ENCODE measurements around the gene GOLGA8K.
"Not testable (repeated sequence)": the region's sequence is repeated elsewhere in the genome, so short reads cannot be mapped to it uniquely, and the experiment has no call there.

Gene GOLGA8K, protein sequence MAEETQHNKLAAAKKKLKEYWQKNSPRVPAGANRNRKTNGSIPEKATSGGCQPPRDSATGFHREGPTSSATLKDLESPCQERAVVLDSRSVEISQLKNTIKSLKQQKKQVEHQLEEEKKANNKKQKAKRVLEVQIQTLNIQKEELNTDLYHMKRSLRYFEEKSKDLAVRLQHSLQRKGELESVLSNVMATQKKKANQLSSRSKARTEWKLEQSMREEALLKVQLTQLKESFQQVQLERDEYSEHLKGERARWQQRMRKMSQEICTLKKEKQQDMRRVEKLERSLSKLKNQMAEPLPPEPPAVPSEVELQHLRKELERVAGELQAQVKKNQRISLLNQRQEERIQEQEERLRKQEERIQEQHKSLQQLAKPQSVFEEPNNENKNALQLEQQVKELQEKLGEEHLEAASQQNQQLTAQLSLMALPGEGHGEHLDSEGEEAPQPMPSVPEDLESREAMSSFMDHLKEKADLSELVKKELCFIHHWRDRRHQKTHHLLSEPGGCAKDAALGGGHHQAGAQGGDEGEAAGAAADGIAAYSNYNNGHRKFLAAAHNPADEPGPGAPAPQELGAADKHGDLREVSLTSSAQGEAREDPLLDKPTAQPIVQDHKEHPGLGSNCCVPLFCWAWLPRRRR

DNA sequence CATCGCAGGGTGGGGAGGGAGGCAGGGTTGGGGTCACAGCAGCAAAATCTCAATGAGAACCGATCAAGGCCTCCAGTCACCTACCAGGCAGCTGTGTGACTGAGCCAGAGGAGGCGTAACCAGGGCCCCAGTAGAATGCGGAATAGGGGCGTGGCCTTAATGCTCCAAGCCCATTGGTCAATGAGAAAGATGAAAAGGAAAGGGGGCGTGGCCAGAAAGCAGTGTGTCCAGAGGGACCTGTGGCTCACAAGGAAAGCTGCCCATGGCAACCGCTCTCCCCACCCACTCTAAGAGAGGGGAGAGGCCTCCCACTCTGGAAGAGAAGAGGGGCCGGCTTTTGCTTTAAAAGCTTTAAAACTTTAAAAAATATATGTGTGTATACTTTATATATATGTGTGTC is at the start of gene GOLGA8K:
TSS of gene GOLGA8K (minus strand) at position 101 of the 400 bp plus-strand sequence. CDS start at position 3, 98 bp downstream.
- not testable (repeated sequence) for DNase-seq

DNA sequence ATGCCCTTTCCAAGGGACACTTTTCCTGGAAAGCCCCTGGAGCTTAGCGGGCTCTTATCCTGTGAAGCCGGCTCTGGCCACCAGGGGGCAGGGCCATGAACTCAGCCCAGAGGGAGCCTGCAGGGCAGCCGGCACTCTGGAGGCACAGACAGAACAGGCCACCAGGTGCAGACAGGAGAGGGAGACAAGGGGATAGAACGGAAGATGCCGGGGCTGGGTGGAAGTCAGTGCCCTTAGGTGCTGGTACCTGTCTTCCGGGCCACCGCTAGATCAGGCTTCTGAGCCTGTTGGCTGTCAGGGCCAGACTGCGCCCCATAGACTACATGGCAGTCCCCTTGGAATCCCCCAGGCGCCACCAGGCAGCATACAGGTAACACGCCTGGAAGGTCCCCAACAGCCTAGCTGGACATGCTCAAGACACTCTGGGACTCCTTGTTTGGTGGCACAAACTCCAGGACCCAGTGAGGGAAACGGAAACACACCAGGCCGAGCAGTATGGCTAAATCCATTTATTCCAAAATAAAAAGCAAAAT is 37.4 kb upstream of the GOLGA8K start:
- DNase-seq: not testable (repeated sequence)

DNA sequence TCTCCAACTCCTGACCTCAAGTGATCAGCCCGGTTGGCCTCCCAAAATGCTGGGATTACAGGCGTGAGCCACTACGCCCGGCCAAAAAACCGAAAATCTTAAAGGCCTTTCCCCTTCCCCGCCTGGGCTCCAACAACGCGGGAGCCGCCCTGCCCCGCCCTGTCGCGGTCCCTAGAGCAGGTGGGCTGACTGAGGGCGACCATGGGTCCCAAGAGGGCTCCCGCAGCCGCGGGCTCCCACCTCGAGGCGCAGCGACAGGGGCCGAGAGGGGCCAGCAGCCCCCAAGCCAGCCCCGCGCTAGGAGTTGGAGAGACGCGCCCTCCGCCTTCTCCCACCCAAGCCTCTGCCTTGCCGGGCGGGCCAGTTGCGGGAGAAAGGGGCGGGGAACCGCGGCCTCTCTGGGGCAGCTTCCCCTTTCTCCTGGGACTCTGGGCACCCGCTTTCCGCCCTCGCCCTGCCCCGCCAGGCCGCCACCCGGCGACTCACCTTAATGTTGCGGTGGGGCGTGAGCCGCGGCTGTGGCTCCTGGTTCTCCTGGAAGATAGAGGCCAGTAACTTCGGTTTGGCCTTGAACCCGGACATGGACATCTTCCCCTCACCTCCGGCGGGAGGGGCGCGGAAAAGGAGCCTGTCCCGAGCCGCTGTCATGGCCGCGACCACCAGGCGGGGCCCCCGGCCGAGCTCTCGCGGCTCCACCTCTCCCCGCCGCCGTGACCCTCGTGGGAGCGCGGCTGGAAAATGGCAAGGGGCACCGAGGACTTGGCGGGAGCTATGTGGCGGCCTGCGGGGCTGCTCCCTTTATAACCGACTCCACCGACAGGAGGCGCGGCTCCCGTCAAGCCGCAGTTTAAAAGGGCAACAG is 31.2 kb upstream of the GOLGA8K start:
- DNase-seq: not testable (repeated sequence)

DNA sequence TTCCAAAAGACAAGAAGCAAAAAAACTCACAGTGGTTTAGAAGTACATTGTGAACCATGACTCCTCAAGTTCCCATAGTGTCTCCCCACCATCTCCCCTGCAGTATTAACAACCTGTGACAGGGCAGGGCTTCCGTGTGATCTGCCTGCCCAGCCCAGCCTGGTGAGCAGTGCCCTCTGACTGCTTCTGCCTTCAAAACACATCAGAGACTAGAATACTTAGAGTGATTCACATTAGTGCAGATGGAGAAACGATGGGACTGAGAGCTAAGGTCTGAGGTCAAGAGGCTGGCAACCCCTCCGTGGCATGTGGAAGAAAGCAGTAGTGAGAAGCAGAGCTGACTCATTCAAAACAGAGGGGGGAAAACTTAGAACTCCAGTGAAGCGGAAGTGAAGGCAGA is 24.5 kb upstream of the GOLGA8K start:
- DNase-seq: not testable (repeated sequence)

DNA sequence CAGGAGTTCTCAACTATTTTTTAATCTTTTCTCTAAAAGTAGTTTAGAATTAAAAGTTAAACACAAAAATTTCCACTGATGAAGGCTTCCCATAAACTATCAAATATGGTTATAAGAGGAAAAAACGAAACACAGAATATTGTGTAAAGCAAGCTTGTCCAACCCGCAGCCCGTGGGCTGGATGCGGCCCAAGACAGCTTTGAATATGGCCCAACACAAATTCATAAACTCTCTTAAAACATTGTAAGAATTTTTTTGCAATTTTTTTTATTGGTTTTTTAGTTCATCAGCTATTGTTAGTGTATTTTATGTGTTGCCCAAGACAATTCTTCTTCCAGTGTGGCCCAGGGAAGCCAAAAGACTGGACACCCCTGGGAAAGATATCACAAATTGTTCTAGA is 23.4 kb upstream of the GOLGA8K start:
- not testable (repeated sequence) for DNase-seq

DNA sequence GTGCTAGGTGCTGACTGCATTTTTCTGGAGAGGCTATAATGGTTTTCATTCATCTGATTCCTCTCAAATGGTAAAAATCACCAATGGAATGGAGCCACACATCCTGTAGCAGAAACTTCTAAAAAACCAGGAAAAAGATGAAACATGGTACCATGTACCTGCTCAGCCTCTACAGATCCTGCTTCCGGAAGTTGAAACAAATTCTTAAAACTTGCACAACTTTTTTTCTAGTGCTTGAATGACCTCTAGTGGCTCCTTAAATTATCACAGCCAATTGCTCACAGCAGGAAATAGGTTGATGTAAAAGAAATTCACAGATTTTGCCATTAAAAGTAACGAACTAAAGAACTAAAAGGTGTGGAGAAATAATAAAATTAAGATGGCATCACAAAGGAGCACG is 4.8 kb upstream of the GOLGA8K start:
- not testable (repeated sequence) for DNase-seq

DNA sequence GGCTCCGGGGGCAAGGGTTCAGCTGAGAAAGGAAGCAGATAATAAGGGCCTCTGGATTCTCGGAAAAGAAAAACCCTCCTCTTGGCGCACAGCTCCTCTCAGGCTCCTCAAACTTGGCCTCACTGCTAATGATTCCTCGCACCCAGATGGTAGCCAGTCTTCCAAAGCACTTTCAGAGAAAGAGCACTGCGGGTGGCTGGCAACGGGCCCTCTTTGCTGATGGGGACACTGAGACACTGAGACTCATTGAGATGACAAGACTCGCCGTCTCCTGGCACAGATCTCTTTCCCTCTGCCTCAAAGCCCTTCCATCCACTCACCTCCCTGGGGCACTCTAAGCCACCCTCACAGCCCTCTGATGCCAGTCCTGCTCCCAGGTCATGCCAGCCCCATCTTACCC is 6.6 kb downstream of the GOLGA8K start:
- not testable (repeated sequence) for DNase-seq

DNA sequence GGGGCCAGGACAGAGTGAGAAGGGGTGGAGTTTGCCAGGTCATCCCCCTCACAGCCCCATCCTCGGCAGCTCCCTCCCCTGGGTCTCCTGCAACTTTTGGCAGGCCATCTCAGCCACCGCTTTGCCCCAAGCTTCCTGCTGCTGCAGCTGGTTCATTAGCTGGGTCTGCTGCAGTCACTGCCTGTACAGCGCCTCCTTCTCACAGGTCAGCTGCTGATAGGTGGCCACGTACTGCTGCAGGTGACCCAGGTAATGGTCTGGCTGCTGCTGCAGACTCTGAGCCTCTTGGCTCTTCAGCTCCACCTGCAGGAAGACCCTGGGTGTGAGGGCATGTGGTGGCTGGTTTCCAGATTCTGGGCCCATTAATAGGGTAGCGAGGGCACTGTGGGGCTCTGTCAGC is 8.3 kb downstream of the GOLGA8K start:
- DNase-seq: not testable (repeated sequence)

DNA sequence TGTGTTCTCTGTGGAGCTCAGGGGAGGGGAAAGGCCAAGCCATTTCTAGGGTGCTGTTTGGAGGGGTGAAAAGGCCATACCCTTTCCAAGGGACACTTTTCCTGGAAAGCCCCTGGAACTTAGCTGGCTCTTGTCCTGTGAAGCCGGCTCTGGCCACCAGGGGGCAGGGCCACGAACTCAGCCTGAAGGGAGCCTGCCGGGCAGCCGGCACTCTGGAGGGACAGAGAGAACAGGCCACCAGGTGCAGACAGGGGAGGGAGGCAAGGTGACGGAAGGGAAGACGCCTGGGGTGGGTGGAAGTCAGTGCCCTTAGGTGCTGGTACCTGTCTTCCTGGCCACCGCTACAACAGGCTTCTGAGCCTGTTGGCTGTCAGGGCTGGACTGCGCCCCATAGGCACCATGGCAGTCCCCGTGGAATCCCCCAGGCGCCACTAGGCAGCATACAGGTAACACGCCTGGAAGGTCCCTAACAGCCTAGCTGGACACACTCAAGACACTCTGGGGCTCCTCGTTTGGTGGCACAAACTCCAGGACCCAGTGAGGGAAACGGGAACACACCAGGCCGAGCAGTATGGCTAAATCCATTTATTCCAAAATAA is 14.9 kb downstream of the GOLGA8K start:
- not testable (repeated sequence) for DNase-seq

DNA sequence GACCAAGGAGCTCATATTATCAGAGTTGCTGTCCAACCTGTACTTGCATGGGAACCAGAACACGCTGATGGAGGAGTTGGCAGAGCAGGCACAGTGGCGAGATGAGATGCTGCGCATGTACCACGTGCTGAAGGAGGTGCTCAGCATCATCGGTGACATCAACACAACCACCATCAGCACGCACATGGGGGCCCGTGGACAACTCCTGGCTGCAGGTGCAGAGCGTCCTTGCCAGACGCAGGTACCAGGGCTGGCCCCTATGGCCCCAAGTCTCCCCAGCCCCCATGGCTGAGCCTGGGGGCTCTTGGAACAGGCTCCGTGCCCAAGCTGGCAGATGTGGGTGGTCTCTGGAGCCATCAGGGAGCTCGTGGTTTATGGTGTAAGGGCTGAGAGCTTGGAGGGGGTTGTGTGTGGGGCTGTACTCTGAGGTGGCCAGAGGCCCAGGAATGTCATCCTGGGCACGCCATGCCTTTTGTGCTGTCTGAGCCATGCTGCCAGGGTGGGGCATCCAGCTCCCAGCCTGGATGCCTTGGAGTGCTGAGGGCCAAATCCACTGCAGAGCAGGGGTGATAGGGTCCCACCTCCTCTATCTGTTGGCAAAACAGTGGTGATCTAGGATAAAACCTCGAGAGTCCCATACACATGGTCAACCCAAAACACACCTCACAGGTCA is 17.1 kb downstream of the GOLGA8K start:
- DNase-seq: not testable (repeated sequence)

DNA sequence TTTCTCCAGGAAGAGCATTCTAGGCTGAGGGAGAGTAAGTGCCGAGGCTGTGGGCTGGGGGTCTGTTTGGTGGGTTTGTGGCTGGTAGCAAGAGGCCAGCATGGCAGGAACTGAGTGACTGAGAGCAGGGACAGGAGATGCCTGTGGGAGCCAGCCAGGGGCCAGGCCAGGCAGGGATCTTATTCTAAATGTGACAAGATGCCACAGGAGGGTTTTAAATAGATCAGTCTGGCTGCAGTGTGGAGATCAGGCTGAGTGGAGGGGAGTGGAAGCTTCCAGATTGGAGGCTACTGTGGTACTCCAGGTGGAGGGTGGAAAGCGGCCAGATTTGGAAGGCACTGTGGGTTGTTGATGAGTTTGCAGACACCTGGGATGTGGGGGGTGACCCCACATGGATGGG is 28.9 kb downstream of the GOLGA8K start:
- DNase-seq: not testable (repeated sequence)

DNA sequence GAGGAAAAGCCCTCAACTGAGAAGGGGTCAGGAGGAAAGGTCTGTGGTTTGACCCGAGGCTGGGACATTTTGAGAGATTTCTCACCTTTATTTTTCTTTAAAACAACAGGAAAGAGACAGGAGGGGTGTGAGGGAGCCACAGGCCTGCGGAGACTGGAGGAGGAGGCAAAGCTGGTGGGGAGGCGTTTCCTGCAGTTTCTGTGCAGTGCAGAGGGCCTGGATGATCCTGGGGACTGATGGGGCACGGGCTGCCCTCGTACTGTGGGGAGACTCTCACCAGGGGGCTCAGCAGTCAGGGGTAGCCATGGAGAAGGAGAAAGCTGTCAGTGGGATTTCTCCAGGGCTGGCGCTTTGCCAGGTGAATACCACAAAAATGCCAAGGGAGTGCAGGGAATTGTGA is 29.4 kb downstream of the GOLGA8K start:
- DNase-seq: not testable (repeated sequence)

DNA sequence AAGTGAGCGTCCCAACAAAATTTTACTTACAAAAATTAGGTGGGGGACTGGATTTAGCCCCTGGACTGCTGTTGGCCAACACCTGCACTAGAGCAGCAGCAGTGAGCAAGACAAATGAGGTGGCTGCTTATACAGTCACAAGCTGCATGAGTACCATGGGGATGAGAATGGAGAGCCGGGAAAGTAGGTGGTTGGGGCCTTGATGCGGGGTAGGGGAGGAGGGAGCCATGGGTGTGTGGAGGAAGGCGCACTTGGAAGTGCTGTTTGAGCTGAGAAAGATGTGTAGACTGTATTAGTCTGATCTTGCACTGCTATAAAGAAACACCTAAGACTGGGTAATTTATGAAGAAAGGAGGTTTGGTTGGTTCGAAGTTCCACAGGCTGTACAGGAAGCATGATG is 31.0 kb downstream of the GOLGA8K start:
- not testable (repeated sequence) for DNase-seq

DNA sequence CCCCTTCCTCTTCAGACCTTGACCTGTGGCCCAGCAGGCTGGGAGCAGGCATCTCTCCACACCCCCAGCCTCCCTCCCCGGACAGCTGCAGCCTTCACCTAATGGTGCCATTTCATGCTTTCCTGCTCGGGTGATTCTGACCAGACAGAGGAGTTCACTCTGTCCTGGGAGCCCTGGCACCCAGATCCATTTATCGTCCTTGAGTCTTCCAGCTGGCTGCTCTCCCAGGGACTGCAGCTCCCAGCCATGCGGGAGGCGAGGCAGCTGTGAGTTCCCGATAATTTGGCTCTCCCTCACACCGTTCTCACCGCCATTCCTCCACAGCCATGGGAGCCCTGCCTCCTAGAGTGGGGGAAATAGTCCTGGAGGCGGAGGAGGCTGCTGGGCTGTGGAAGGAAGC is 32.6 kb downstream of the GOLGA8K start:
- DNase-seq: not testable (repeated sequence)

DNA sequence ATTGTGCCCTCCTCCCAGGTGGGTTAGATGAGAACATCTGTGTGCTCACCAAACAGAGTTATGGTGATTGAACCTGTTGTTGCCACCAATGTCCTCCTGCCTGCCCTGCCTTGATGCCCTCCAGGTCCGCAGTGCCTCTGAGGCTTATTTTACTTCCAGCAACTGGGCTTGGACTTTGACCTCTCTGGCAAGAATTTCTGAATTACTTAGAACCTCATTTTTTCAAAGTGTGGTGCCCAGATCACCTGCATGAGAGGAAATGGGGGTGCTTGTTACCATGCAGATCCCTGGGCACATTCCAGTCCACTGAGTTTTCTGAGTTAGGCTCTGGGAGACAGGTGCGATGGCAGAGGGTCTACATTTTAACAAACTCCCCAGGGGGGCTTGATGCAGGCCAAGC is 33.0 kb downstream of the GOLGA8K start:
- not testable (repeated sequence) for DNase-seq

DNA sequence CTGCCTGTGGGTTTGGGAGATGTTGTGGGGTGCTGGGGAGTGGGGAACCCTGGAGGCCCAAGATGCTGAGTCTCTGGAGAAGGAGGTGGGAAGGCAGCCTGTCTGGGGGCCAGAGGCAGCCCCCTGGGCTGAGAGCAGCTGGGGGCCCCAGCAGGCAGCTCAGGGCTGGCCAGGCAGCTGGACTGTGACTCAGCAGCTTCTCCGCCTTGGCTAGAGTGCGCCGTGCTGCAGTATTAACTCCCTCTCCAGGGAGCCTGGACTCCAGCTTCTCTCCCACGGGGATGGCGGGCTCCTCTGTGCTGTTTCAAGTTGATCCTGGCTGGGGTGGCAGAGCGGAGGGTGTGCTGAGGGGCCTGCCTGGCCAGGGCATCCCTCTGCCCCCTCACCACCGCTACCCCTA is 36.6 kb downstream of the GOLGA8K start:
- DNase-seq: not testable (repeated sequence)

DNA sequence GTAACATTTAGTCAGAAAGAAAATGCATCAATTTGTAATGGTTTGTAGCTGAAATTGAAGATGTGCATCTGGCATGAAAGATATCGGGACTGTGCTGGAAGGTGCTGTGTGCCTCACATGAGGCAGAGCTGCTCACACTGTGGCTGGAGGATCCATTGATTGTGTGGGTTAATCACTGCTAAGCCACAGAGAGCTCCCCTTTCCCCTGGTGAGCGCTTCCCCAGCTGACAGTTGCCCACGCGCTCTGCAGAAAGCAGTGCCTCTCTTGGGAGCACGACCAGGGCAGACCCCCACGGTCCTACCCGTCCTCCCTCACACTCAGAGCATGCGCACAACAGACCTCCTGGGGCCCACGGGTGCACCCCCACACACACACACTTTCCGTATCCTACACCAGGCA is 37.1 kb downstream of the GOLGA8K start:
- DNase-seq: not testable (repeated sequence)

DNA sequence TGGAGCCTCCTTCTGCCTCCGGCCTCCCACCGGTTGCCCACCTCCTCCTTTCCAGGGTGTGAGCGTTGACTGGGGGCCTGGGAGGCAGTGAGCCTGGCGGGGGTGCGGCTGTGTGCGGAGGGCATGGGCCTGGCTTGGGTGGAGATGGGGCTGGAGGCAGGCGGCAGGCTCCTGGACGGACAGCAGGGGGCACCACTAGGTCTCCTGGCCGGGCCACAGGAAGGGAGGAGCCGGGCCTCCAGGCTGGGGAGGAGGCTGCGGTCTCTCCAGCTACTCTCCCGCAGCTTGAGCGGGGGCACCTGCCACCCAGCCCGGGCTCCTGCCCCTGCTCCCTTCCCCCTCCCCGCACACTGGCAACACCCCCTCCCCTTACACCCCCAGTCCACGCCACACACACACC is 38.1 kb downstream of the GOLGA8K start:
- DNase-seq: not testable (repeated sequence)

DNA sequence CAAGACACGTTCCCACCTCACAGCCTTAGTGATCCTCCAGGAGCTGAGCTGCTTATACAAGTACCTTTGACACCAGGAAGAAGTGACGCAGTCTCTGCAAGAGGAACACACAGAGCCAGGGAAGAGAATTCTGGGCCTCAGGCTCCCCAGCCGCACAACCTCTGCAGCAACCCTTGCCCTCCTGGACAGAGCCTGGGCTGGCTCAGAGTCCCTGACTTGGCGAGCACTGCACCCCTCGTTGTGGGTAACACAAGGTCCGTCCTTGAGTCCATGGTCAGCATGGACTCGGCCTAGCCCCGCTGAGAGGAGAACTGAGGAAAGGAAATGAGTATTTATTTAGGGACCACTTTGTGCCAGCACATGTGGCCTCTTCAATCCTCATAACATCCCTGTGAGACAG is 39.6 kb downstream of the GOLGA8K start:
- DNase-seq: not testable (repeated sequence)

DNA sequence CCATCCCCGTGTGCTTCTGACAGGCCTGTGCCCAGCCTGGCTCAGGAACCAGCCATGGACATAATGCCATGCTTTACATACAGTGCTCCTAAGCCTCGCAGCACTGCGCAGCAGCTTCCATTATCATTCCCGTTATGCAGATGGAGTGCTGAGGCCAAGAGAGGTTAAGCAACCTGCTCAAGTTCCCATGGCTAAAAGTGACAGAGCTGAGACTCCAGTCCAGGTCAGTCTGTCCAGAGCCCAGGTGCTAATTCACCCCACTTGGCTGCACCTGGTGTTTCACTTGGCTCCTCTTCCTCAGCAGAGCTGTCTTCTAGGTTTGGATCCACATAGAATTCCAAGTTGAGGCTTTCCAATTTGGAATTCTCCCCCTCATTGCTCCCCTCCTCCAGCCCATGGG is 41.4 kb downstream of the GOLGA8K start:
- not testable (repeated sequence) for DNase-seq

DNA sequence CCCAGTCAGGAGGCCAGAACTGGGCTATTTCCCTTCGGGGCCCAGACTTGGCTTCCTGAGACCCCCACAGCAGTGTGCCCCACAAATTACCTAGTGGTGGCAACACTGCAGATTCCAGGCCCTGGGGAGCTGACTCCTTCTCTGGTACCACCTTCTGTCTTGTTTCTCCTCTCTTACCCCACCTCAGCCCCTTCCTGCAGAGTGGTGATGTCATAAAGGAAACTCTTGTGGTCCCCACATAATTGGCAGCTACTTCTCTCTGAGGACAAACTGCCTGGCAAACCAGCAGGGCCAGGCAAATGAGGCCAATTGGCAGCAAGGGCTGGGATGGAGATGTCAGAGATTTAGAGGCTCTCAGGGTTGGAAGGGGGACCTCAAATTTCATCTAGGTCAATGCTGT is 44.6 kb downstream of the GOLGA8K start:
- not testable (repeated sequence) for DNase-seq

DNA sequence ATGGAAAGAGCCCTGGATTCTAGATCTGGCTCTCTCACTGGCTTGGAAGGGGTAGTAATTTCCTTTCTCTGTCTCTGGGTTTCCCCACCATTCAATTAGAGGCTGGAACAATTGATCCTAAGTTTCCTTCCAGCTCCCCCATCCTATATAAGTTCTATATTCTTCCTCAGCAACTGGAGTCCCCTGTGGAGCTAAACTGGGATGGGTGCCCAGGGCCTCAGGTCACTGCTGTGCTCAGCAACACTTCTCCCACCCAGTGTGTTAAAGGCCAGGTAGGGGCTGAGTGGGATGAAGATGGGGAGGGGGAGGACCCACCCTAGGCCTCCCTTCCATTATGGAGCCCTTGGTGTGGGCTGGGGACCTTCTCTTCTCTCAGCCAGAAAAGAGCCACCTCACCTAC is 46.2 kb downstream of the GOLGA8K start:
- DNase-seq: not testable (repeated sequence)

All from activated naive CD4-positive, alpha-beta T cell treated with Interleukin-2 at 50 U/mL for 16 hours (primary cell).